Activated naive CD4-positive, alpha-beta T cell (primary cell): ENCODE data around the gene SNTG2.

ENCODE experiments used
- DNase-seq, 4 experiments: peaks; one replicate each; lab custom pipeline; 2025; lab: John Stamatoyannopoulos, UW

Gene SNTG2

DNA sequence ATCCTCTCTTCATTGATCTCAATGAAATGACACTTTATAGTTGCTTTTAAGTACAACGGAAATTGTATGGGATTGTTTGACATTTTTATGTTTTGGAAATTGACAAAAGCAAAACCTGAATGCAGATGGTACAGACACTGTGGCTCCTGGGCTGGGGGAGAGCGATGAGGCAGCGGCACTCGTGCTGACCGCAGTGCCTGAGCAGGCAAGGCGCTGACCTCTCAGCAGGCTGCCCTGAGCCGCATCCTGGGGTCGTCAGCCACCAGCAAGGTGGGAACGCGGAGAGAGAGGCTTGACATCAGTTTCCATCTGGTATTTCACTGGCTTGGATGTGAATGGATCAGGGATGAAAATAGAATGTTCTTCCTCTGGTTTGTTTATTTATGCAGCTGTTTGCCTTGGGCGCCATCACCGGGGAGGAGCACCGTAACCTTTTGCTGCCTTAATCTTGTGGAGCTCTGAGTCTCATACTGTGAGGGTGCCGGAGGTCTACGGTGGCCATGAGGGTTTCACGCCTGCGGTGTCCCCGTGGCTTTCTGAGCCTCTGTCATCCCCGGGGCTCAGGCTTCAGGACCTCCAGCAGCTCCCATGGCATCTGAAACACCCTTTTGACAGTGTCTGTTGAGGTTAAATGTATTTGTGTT, 367.8 kb downstream of the SNTG2 start:
- no peak for DNase-seq

DNA sequence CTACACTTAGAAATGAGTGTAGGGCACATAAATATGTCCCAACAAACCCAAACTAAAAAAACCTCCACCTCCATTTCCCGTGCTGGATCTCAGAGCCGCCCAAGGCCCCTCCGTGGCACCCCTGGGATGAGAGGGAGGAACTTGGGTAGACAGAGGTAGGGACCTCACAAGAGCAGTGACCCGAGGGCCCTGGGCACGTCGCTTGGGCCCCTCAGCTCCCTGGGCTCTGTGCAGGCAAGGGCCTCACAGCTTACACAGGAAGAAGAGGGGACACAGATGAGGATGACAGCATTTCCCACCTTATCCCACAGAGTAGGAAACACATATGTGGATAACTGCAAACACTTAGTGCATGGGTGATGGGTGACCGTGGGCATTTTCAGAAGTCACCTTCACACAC, 368.7 kb downstream of the SNTG2 start:
- no peak for DNase-seq

DNA sequence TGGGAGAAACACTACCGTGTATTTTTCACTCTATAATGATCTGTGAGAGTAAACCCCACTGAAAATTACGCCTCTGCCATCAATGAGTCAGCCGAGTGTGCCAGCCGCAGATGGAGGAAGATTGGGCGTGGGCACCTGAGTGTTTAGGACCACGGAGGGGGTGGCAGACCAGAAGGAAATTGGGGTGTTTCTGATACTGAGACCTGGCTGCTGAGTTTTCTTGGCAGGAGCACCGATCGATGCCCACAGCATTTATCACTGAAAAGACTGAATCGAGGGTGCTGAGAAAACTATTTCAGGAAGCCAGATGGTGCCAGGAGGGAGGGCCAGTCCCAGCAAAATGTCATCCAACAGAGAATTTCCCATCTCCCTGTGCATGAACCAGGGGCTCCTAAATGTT, 370.7 kb downstream of the SNTG2 start:
- DNase-seq, result no peak

DNA sequence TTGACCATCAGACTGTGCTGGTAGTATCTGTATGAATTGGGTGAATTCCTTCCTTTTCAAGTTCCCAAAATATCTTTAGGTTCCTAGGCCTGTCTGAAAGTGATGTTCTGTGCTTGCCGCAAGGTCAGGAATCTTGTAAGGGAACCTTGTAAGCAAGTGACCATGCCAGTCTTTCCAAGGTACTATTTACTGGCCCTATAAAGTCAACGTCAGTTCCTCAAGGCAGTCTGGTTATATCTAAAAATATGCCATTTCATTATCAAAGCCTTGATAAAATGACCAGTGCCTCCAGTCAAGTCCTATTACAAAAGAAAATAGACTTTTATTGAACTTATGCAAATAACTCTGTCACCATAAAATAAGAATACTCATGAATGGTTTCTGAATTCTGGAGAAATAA, 374.2 kb downstream of the SNTG2 start:
- no peak for DNase-seq

DNA sequence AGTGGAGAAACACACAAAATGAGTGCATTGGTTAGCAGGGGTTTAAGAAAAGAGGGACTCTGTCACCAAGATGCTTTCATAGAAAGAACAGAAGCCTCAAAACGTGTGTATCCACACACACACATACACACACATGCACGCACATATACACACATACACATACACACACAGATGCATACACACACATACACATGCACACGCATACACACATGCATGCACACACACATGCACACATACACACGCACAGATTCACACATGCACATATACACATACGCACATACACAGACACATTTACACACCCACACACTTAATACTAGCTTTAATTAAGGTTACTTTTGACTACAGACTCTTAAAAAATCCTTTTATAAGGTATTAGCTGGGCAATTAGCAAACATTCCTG, 378.0 kb downstream of the SNTG2 start:
- no peak for DNase-seq

GRCh38 chr2:1339388-1340140, 388.9 kb downstream of the SNTG2 start:
- no peak for DNase-seq

DNA sequence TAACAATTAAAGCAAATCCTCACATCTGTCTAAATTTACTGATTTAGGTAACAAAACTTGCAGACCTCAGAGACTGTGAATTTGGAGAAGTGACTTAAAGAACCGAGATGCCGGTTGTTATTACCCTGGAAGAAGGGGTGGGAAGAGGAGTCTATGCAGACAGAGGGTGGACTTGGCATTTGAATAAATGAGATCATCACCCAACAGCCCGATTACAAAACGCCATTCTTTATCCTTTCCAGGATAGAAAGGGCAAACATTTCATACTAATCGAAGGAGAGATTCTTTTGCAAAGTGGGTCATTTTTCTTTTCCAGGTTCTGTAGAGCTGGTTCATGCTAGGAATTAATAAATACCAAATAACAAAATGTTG, 389.5 kb downstream of the SNTG2 start:
- no peak for DNase-seq

DNA sequence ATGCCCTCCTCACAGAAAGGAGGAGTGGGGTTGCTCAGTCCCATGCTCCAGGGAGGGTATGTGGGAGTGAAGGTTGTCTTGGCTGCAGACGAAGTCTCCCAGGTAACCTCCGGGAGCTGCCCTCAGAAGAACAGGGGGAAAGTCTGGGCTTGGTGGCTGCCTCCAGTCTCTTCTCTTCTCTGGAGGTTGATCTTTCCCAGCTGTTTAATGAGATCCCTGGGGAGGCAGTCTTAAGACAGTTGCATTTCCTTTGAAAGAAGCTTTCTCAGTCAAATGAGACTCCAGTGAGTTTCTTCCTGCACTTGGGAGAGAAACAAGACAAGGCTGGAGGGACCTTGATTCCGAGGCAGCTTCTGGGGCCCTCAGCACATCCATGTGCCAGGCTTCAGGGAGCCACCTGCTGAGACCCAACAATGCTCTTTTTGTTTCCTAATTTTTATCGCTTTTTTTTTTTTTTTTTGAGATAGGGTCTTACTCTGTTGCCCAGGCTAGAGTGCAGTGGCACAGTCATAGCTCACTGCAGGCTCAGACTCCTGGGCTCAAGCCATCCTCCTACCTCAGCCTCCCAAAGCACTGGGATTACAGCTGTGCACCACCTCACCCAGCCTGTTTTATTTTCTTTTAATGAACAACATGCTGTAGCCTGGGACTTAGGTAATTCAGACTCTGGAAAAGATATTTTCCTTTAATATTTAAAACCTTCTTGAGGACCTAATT, 390.9 kb downstream of the SNTG2 start:
- no peak for DNase-seq

DNA sequence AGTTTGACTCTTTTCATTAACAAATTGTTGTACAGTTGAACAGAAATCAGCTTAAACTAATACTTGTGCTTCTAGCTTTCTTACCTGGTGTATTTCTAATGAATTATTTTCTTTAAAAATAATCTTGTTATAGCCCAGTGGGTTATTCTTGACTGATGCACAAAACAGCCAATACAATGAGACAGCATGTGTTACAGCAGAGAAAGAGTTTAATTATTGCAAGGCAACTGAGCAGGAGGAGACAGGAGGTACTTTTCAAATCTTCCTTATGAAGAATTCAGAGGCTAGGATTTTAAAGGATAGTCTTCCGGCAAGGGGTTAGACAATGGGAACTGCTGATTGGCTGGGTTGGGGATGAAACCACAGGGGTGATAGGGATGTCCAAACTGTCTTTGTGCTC, 398.1 kb downstream of the SNTG2 start:
- DNase-seq, result no peak

DNA sequence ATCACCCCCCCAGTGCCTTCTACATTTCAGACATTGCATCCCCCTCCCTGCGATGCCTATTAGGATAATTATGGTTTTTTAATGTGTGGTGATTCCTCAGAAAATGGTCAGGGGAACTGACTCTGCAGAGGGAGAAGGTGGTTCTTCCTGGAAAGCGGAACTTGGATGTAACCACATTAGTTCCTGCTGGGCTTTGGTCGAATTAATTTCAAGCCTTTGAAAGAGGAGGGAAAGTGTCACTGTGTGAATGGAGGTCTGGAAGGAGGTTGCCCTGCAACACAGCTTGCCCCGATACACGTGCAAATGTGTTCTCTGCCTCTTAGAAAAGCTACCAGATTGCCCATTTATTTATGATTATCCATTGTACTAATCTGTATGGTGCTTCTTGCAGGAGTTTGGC, 399.5 kb downstream of the SNTG2 start:
- DNase-seq, result no peak

GRCh38 chr2:1353124-1353523, 402.5 kb downstream of the SNTG2 start:
- DNase-seq, result no peak

- DNase-seq, result no peak
Observed at GRCh38 chr2:1353543-1353942, 402.9 kb downstream of the SNTG2 start.

- no peak for DNase-seq
Observed at GRCh38 chr2:1360144-1360543, 409.5 kb downstream of the SNTG2 start.

- no peak for DNase-seq
Observed at GRCh38 chr2:1360557-1361250, 410.1 kb downstream of the SNTG2 start.

DNA sequence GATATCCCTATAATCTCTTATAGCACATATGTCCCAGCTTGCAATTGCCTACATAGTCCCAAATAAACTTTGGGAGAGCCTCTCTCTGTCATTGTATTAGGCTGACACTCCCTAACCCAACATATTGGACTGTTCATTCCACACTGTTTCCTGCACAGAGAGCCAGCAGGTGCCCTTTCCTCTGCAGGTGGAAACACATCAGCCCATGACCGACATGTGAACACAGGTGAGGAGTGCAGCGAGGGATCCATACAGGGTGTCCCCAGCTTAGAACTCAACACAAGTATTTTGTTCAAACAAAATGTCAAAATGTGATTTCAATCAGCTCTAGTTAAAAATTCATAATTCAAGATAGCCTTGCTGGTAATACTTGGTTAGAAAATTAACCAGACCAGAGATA, 412.7 kb downstream of the SNTG2 start:
- DNase-seq, result no peak

DNA sequence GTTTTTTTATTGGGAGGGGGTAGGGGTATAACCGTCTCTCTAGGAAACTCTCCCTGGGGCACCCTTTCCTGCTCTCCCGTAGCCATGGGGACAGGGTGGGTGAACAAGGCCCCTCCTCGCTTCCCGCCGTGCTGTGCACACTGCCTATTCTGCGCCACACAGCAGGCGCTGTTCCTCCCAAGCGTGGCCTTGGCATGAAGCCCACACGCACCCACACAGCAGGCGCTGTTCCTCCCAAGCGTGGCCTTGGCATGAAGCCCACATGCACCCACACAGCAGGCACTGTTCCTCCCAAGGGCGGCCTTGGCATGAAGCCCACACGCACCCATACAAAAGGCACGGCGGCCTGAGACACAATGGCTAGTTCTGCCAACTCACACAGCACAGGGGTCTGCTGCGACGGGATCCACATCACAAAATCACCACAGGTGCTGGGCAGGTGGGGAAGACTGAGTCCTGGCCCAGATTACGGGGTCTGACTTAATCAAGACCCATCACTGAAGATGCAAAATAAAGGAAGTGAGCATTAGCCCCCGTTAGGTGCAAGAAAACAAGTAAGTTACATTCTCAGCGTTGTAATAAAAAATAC, 416.0 kb downstream of the SNTG2 start:
- no peak for DNase-seq

- DNase-seq, result no peak
Observed at GRCh38 chr2:1367601-1368000, 417.0 kb downstream of the SNTG2 start.

DNA sequence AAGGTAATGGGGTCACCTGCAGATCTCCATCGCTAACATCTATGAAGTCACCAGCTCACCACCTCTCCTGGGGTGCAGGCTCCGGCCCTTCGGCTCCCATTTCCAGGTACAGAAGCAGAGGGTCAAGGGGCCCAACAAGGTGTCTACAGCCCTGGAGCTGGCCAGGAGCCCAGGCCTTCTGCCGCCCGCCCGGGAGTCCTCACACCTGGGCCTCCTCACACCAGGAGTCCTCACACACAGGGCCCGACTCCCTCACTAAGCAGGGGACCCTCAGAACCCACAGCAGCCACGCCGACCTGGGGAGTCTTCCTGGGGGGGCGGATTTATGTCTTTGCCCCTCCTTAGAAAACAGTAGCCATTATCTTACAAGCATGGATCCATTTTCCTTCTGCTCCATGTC, 419.3 kb downstream of the SNTG2 start:
- no peak for DNase-seq

GRCh38 chr2:1370461-1370860, 419.8 kb downstream of the SNTG2 start:
- DNase-seq, result no peak

GRCh38 chr2:1371082-1371481, 420.4 kb downstream of the SNTG2 start:
- no peak for DNase-seq

- DNase-seq, result no peak
Observed at GRCh38 chr2:1373830-1374229, 423.2 kb downstream of the SNTG2 start.

- no peak for DNase-seq
Observed at GRCh38 chr2:1374287-1374686, 423.6 kb downstream of the SNTG2 start.
